Stimulated activated CD4-positive, alpha-beta T cell treated with anti-CD3 and anti-CD28 coated beads, TNF-alpha, amount 100 ng/mL, for 4 hours (primary cell): Measurements from ENCODE around the gene COX7B2.

Experiments
- DNase-seq, 3 experiments: peaks; one replicate each; pipeline ENCODE4 v3.0.0-alpha.2; 2020; ENCODE audit warnings: low read depth in 3 of 3

Gene COX7B2

GRCh38 chr4:46717950-46718349 lies 191.1 kb downstream of the COX7B2 start:
- DNase-seq = no peak

- DNase-seq = no peak
Observed at GRCh38 chr4:46715468-46715867, 193.6 kb downstream of the COX7B2 start.

DNA sequence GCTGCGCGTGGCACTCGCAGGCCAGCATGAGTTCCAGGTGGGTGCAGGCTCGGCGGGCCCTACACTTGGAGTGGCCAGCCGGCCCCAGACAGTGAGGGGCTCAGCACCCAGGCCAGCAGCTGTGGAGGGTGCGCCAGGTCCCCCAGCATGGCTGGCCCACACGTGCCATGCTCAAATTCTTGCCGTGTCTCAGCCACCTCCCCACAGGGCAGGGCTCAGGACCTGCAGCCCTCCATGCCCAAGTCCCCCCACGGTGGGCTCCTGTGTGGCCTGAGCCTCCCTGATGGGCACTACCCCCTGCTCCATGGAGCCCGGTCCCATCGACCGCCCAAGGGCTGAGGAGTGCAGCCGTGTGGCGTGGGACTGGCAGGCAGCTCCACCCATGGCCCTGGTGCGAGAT lies 210.2 kb downstream of the COX7B2 start:
- no peak for DNase-seq
